Karpas-422 (cell line): Measurements from ENCODE around the gene CNTN4. TPM values are rescaled to one million over a fixed set of nuclear protein-coding genes. Genes with fewer than 3 reads are reported as not detected.
A peak's percentile ranks its signal among the peaks of the same experiment; 100 is the strongest.

Source experiments
- DNase-seq: peaks from one replicate; pipeline ENCODE4 v3.0.0-alpha.2; 2015
- H2AFZ ChIP-seq: fragments of 200-600 bp; sonication (generic); 2 replicates; pipeline ENCODE4 v1.6.1; 2014; ENCODE audit warnings: antibody characterized with exemption, low read length, mixed read lengths
- H3K27ac ChIP-seq: fragments of 200-600 bp; sonication (generic); 2 replicates; pipeline ENCODE4 v1.5.1; 2014; ENCODE audit warnings: mild to moderate bottlenecking, low read length, moderate library complexity
- H3K27me3 ChIP-seq: fragments of 200-600 bp; sonication (generic); 2 replicates; pipeline ENCODE4 v1.6.1; 2014; ENCODE audit warnings: low read length, mixed read lengths
- H3K36me3 ChIP-seq: fragments of 200-600 bp; sonication (generic); 2 replicates; pipeline ENCODE4 v1.6.1; 2014; ENCODE audit warnings: low read length, mixed read lengths; ENCODE audit not compliant: insufficient read depth
- H3K4me1 ChIP-seq: fragments of 200-600 bp; sonication (generic); 2 replicates; pipeline ENCODE4 v1.6.1; 2014; ENCODE audit warnings: mild to moderate bottlenecking, low read length, mixed read lengths
- H3K4me2 ChIP-seq: fragments of 200-600 bp; sonication (generic); 2 replicates; pipeline ENCODE4 v1.6.1; 2014; ENCODE audit warnings: low read length, low read depth, mild to moderate bottlenecking; ENCODE audit not compliant: poor library complexity, severe bottlenecking
- H3K4me3 ChIP-seq: fragments of 200-600 bp; sonication (generic); 2 replicates; pipeline ENCODE4 v1.5.1; 2014; ENCODE audit warnings: mild to moderate bottlenecking, antibody characterized with exemption, low read length, mixed read lengths
- H3K79me2 ChIP-seq: fragments of 200-600 bp; sonication (generic); 2 replicates; pipeline ENCODE4 v1.6.1; 2014; ENCODE audit warnings: mild to moderate bottlenecking, low read length, mixed read lengths
- H3K9ac ChIP-seq: fragments of 200-600 bp; sonication (generic); 2 replicates; pipeline ENCODE4 v1.6.0; 2014; ENCODE audit warnings: low read length
- H3K9me2 ChIP-seq: fragments of 200-600 bp; sonication (generic), shearing (Covaris generic); replicated peaks from 2 replicates; pipeline ENCODE4 v1.6.0; 2014; ENCODE audit warnings: mild to moderate bottlenecking, low read length, moderate library complexity; ENCODE audit not compliant: insufficient read depth
- H3K9me3 ChIP-seq: fragments of 300-700, 200-600 bp; sonication (generic); 2 replicates; pipeline ENCODE4 v1.6.1; 2014; ENCODE audit warnings: low read length, mixed read lengths
- H4K20me1 ChIP-seq: fragments of 200-600 bp; sonication (generic); 2 replicates; pipeline ENCODE4 v1.6.1; 2014; ENCODE audit warnings: mild to moderate bottlenecking, antibody characterized with exemption, low read length, low read depth; ENCODE audit not compliant: insufficient read depth
- total RNA-seq: library from RNA; depleted of rRNA; stranded (reverse); fragments of >200 nt; shearing (Covaris generic); gene quantifications from 2 replicates; pipeline ENCODE4 v1.2.3, GENCODE V29; 2014; ENCODE audit warnings: low replicate concordance

Gene CNTN4
- total RNA-seq, 1 experiment from 2014 or later: 0.19 TPM

- Histone ChIP-seq H3K4me1 (peaks cover 6% of the 10 kb centered on the region), H3K27me3 (no peaks in the 10 kb centered on the region), H3K4me3 (no peak overlapping the region), H3K36me3 (no peaks in the 10 kb centered on the region), H4K20me1 (no peaks in the 10 kb centered on the region), H3K9me3 (no peaks in the 10 kb centered on the region), H3K27ac (no peak overlapping the region), H2AFZ (no peak overlapping the region), H3K9ac (no peak overlapping the region), H3K9me2 (no peaks in the 10 kb centered on the region), H3K4me2 (no peak overlapping the region), H3K79me2 (no peaks in the 10 kb centered on the region)
- DNase-seq: no peak
These were observed 914.8 kb downstream of the CNTN4 start for GRCh38 chr3:3013317-3014052.

- H3K27me3 ChIP-seq: no peaks in the 10 kb centered on the region
- H3K79me2 ChIP-seq: no peaks in the 10 kb centered on the region
- no peak overlapping the region for H3K4me2 ChIP-seq
- peaks cover 6% of the 10 kb centered on the region for H3K4me1 ChIP-seq
- no peaks in the 10 kb centered on the region for H3K36me3 ChIP-seq
- H2AFZ ChIP-seq: no peak overlapping the region
- H4K20me1 ChIP-seq: no peaks in the 10 kb centered on the region
- H3K27ac ChIP-seq: no peak overlapping the region
- no peak overlapping the region for H3K9ac ChIP-seq
- no peaks in the 10 kb centered on the region for H3K9me2 ChIP-seq
- H3K4me3 ChIP-seq: no peak overlapping the region
- peak; percentile 66 for DNase-seq
- no peaks in the 10 kb centered on the region for H3K9me3 ChIP-seq
These were observed 916.8 kb downstream of the CNTN4 start for GRCh38 chr3:3015185-3016089.

- Histone ChIP-seq H3K9me2 (no peaks in the 10 kb centered on the region), H3K4me3 (no peak overlapping the region), H2AFZ (no peak overlapping the region), H3K79me2 (no peaks in the 10 kb centered on the region), H4K20me1 (no peaks in the 10 kb centered on the region), H3K4me2 (no peak overlapping the region), H3K27ac (no peak overlapping the region), H3K9ac (no peak overlapping the region), H3K4me1 (peaks cover 6% of the 10 kb centered on the region), H3K36me3 (no peaks in the 10 kb centered on the region), H3K9me3 (no peaks in the 10 kb centered on the region), H3K27me3 (no peaks in the 10 kb centered on the region)
- no peak for DNase-seq
These were observed 917.6 kb downstream of the CNTN4 start for GRCh38 chr3:3016226-3016625.

- H3K9ac ChIP-seq: no peak overlapping the region
- H2AFZ ChIP-seq: no peak overlapping the region
- no peaks in the 10 kb centered on the region for H3K36me3 ChIP-seq
- no peaks in the 10 kb centered on the region for H3K9me2 ChIP-seq
- no peaks in the 10 kb centered on the region for H3K27me3 ChIP-seq
- H3K27ac ChIP-seq: no peak overlapping the region
- H3K4me2 ChIP-seq: no peak overlapping the region
- no peak for DNase-seq
- H3K4me3 ChIP-seq: no peak overlapping the region
- no peaks in the 10 kb centered on the region for H3K4me1 ChIP-seq
- H3K79me2 ChIP-seq: no peaks in the 10 kb centered on the region
- no peaks in the 10 kb centered on the region for H3K9me3 ChIP-seq
- H4K20me1 ChIP-seq: no peaks in the 10 kb centered on the region
These were observed 921.5 kb downstream of the CNTN4 start for GRCh38 chr3:3020209-3020608.

- no peaks in the 10 kb centered on the region for H3K9me3 ChIP-seq
- H3K27me3 ChIP-seq: no peaks in the 10 kb centered on the region
- no peak overlapping the region for H3K4me2 ChIP-seq
- no peak overlapping the region for H3K27ac ChIP-seq
- H3K9ac ChIP-seq: no peak overlapping the region
- H3K9me2 ChIP-seq: no peaks in the 10 kb centered on the region
- no peak overlapping the region for H3K4me3 ChIP-seq
- no peaks in the 10 kb centered on the region for H3K36me3 ChIP-seq
- H4K20me1 ChIP-seq: no peaks in the 10 kb centered on the region
- no peak overlapping the region for H2AFZ ChIP-seq
- no peaks in the 10 kb centered on the region for H3K79me2 ChIP-seq
- no peaks in the 10 kb centered on the region for H3K4me1 ChIP-seq
- no peak for DNase-seq
These were observed 924.6 kb downstream of the CNTN4 start for GRCh38 chr3:3023111-3023745.

- no peak overlapping the region for H3K27ac ChIP-seq
- H3K4me3 ChIP-seq: no peak overlapping the region
- H3K9ac ChIP-seq: no peak overlapping the region
- no peaks in the 10 kb centered on the region for H3K36me3 ChIP-seq
- DNase-seq: no peak
- no peaks in the 10 kb centered on the region for H3K27me3 ChIP-seq
- H2AFZ ChIP-seq: no peak overlapping the region
- no peaks in the 10 kb centered on the region for H3K9me3 ChIP-seq
- H3K4me2 ChIP-seq: no peak overlapping the region
- no peaks in the 10 kb centered on the region for H3K9me2 ChIP-seq
- H4K20me1 ChIP-seq: no peaks in the 10 kb centered on the region
- H3K79me2 ChIP-seq: no peaks in the 10 kb centered on the region
- no peaks in the 10 kb centered on the region for H3K4me1 ChIP-seq
These were observed 929.4 kb downstream of the CNTN4 start for GRCh38 chr3:3027976-3028567.

- no peaks in the 10 kb centered on the region for H3K79me2 ChIP-seq
- no peak overlapping the region for H3K9ac ChIP-seq
- H3K9me2 ChIP-seq: no peaks in the 10 kb centered on the region
- no peak overlapping the region for H2AFZ ChIP-seq
- no peaks in the 10 kb centered on the region for H3K9me3 ChIP-seq
- no peak overlapping the region for H3K4me3 ChIP-seq
- no peak overlapping the region for H3K27ac ChIP-seq
- no peaks in the 10 kb centered on the region for H3K4me1 ChIP-seq
- H3K27me3 ChIP-seq: no peaks in the 10 kb centered on the region
- no peak for DNase-seq
- H4K20me1 ChIP-seq: no peaks in the 10 kb centered on the region
- H3K4me2 ChIP-seq: no peak overlapping the region
- no peaks in the 10 kb centered on the region for H3K36me3 ChIP-seq
These were observed 932.7 kb downstream of the CNTN4 start for GRCh38 chr3:3031326-3031725.

GRCh38 chr3:3037156-3037555 is 938.5 kb downstream of the CNTN4 start:
- Histone ChIP-seq H2AFZ (no peak overlapping the region), H3K27me3 (no peaks in the 10 kb centered on the region), H3K4me3 (no peak overlapping the region), H4K20me1 (no peaks in the 10 kb centered on the region), H3K36me3 (no peaks in the 10 kb centered on the region), H3K9ac (no peak overlapping the region), H3K79me2 (no peaks in the 10 kb centered on the region), H3K27ac (no peak overlapping the region), H3K9me3 (no peaks in the 10 kb centered on the region), H3K4me2 (no peak overlapping the region), H3K4me1 (no peaks in the 10 kb centered on the region), H3K9me2 (no peaks in the 10 kb centered on the region)
- DNase-seq: no peak
